Activated CD4-positive, alpha-beta T cell treated with anti-CD3 and anti-CD28 coated beads, Interleukin-2, amount 50 U/mL, for 1 hour (primary cell): ENCODE results near the gene CCL18.
"Not testable (repeated sequence)": the region's sequence is repeated elsewhere in the genome, so short reads cannot be mapped to it uniquely, and the experiment has no call there.

Source experiments
- DNase-seq: peaks from one replicate; pipeline ENCODE4 v3.0.0-alpha.2; 2020

Gene CCL18

DNA sequence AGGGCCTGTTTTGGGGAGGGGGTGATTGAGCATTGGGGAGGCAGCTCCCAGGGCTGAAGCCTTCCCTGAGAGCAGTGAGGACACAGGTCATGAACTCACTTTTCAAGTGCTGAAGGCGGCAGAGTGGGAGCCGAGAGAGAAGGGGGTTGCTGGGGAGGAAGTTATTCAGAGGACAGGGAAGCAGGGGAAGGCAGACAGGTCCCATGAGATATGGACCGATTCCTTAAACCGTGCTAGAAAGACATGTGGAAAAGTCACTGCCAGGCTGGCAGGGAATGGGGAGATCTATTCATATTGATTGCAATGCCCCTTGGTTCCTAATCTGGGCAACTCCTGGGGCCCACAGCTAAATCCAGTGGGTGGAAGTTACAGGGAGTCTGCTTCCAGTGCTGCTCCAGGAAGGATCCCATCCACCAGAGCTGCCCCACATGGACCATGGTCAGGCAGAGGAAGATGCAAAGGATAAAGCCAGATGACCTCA is 40.7 kb downstream of the CCL18 start:
- DNase-seq, result no peak

DNA sequence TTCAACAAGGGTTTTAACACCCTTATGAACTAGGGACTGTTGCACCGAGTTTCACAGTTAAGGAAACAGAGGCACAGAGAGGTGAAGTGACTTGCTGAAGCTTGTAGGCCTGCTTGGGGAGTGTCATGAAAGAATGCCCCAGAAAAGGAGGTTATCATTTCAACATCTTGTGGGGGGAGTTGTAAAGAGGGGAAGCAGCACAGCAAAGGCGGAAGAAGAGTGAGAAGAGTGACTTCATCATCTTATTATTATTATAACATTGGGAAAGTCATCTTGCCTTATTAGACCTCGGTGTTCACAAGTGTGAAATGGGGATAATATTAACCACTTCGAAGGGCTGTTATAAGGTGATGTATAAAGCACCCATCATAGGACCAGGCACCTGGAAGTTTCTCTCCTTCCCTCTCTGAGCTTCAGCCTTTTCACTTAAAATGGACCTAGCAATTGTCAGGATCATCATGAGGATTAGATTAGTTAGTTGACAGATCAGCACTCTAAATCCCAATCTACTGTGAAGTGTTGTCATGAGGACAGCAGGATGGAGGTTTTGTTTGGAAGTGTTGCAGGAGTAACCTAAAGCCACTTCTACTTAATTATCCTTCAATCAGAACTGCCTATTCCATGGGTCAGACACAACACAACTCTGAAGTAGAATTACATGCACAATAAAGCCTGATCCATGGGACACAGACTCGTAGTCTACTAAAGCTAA is 41.9 kb downstream of the CCL18 start:
- DNase-seq, result no peak

DNA sequence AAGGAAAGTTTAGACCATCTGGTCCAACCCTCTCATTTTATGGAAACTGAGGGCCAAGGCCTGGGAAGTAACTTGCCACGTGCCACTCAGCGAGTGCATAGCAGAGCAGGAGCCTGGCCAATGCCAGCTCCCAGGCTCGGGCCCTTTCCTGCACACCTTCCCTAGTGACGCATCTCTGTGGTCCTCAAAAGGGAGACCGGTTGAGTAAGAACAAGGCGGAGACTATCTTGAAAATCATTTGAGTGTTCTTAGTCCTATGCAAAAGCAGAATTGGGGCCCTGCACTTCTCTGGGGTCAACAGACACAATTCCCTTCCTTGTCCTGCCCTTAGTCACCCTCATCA is 42.4 kb downstream of the CCL18 start:
- no peak for DNase-seq

DNA sequence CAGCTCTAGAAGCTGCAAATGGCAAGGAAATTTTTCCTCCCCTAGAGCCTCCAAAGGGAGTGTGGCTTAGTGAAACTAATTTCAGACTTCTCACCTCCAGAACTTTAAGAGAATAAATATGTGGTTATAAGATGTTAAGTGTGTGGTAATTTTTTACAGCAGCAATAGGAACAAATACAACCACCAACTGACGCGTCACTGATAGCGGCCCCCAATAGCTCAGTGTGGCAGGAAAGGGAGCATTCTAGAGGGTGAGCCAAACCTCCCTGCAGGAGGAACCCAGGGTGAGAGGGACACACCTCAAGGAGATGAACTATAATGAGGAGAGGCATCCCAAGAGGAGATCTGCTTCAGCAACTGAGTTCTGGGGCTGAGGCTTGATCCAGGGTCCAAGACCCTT is 43.6 kb downstream of the CCL18 start:
- DNase-seq, result no peak

DNA sequence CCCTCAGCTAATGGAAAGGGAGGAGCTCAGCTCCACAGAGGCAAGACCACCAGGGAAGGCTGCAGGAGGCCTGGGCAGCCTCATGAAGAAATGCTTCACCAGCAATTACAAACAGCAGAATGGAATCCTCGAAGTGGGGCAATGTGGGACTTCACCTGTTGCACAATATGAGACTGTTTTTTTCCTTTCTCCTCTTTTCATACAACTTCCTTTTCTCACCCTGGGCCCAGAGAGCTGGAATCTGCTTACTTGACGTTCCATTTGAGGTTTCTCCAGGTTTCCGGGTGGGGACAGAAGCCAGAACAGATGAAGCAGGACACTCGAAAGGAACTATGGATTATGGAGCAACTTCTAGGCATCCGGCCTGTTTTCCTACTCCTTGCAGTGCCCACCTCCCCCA is 44.2 kb downstream of the CCL18 start:
- DNase-seq, result not testable (repeated sequence)

DNA sequence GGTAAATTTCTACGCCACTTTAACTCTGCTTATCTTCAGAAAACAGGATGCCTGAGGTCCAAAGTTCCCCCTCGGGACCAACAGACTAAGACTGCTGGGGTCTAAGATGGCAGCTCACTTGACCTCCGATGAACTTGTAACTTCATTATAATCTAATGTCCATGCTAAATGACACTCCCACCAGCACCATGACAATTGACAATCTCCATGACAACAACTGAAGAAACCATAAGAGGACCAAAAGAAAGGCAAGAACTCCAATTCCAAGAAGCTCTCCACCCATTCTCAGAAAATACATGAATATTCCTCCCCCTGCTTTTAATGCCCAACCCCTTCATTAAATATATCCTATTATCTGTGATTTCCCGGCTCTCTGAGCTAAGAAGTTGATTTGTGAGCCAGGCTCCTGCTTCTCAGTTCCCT is 47.0 kb downstream of the CCL18 start:
- no peak for DNase-seq

DNA sequence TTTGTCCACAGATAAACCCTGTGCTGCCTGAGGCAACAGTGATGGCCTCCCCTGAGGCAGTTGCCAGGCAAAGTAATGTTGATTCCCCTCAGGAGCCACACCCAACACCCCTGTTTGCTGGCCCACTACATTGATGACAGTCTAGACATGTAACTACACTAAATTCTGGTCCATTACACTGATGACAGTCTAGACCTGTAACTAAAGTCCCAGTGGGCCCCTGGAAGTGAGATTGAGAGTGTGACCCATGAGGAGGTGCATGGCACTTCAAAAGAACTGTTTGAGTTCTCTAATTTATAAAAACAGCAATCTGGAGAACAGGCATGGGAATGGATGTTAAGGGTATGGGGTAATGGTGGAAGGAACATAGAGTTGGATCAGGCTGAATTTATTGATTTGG is 48.5 kb downstream of the CCL18 start:
- DNase-seq, result no peak

DNA sequence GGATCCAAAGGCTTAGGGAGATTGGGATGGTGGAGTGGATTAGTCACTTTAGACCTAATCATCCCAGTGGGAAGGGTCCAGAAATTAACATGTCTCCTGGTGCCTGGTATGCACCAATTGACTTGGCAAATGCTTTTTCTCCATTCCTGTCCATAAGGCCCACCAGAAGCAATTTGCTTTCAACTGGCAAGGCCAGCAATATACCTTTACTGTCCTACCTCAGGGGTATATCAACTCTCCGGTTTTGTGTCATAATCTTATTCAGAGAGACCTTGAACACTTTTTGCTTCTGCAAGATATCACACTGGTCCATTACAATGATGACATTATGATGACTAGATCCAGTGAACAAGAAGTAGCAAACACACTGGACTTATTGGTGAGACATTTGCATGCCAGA is 49.1 kb downstream of the CCL18 start:
- DNase-seq, result not testable (repeated sequence)

DNA sequence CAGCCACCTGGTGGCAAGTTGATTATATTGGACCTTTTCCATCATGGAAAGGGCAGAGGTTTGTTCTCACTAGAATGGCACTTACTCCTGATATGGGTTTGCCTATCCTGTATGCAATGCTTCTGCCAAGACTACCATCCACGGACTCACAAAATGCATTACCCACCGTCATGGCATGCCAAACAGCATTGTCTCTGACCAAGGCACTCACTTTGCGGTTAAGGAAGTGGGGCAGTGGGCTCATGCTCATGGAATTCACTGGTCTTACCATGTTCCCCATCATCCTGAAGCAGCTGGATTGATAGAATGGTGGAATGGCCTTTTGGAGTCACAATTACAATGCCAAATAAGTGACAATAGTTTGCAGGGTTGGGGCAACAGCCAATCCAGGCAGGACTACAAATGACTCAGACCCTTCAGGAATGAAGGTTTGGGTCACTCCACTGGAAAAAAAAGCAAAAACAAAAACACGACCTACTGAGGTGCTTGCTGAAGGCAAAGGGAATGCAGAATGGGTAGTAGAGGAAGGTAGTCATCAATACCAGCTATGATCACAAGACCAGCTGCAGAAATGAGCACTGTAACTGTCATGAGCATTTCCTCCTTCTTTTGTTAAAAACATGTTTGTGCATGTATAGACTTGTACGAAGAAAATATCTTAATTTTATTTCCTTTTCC is 51.0 kb downstream of the CCL18 start:
- not testable (repeated sequence) for DNase-seq

DNA sequence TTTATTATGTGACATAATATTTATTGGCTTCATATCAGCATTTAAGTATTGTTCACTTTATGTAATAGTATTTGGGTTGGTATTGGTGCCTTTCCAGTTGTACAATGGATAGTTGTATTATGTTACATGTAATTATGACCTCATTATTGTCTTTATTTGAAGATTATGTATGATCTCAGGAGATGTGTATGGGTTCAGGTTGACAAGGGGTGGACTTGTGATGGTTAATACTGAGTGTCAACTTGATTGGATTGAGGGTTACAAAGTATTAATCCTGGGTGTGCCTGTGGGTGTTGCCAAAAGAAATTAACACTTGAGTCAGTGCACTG is 51.5 kb downstream of the CCL18 start:
- not testable (repeated sequence) for DNase-seq

DNA sequence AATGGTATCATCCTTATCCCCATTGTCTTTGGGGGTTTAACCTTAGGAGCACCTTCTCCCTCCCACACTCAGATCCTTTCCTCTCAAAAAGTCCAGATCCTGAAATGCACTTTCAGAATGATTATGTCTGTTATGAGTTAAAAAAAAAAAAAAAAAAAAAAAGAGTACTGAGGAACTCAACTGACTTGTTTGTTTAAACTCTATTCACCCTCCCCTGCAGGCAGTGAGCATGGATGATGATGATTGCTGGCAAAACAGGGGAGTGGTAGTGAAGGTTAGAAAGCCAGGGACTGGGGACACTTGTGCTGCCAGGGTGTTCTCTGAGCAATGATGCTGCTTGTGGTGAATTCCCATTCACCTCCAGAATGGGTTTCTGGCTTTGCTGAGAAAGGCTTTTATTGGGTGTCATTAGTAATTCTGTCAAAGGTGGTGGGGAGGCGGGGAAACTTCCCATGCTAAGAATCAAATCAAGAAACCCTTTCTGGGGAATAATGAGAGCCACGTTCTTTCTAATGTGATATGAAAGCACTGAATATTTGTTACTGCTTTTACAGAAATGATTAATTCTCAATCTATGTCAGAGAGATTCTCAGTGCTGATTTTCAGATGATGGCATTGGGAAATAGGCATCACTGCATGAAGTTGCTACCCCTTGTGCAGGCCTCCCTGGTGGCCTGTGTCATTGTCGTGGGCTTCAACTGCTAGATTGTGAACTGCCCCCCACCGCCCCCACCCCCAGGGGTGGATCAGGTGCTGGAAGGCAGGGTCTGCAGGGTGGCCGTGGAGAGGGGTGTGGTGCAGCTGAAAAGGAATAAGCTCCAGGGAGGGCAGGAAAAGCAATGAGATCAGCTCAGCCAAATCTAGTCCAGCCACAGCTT is 53.7 kb downstream of the CCL18 start:
- no peak for DNase-seq

DNA sequence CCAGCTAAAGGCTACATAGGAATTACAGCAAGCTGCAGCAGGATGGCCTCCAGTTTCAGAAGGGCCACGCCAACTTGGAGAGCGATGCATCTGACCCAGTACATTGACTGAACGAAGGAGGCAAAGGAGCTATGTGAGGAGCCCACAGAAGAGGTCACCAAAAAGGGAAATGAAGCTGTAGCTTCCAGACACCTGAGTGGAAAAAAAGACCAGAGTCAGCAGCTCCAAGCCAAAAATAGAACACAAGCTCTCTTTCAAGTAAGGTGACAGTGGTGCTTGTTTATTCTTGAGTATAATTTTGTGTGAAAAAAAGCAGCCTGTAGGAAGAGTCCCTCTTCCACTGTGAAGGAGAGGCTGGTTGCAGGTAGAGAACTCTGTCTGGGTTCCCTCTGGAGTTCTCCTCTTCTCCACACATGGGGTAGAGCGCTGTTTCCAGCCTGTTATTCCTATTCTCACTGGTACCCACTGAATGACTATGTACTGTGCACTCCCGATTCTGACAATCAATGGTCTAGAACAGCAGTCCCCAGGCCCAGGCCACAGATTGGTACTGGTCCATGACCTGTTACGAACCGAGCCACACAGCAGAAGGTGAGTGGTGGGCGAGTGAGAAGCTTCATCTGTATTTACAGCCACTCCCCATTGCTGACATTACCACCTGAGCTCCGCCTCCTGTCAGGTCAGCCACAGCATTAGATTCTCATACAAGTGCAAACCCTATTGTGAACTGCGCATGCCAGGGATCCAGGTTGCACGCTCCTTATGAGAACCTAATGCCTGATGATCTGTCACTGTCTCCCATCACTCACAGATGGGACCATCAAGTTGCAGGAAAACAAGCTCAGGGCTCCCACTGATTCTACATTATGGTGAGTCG is 54.6 kb downstream of the CCL18 start:
- DNase-seq, result no peak

DNA sequence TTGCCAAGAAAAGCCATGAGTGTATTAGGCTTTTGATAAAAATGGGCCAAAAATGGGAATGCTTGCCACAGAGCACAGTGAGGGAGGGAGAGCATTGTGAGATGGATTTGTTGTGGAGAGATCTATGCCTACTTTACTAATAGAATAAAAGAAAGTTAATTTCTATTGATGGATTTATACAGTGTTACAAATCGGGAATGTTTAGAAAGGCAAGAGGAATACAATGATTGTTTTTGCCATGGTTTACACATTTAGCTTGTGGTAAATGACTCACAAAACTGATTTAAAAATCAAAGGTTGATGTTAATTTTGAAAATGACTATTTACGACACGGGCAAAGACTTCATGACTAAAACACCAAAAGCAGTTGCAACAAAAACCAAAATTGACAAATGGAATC is 56.1 kb downstream of the CCL18 start:
- DNase-seq, result no peak

DNA sequence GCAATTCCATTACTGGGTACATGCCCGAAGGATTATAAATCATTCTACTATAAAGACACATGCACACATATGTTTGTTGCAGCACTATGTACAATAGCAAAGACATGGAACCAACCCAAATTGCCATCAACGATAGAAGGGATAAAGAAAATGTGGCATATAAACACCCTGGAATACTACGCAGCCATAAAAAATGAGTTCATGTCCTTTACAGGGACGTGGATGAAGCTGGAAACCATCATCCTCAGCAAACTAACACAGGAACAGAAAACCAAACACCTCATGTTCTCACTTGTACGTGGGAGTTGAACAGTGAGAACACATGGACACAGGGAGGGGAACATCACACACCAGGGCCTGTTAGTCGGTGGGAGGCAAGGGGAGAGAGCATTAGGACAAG is 57.0 kb downstream of the CCL18 start:
- not testable (repeated sequence) for DNase-seq
